HepG2 (cell line): ENCODE results near the gene CMTM4. TPM values are rescaled to one million over a fixed set of nuclear protein-coding genes. Genes with fewer than 3 reads are reported as not detected.

ENCODE experiments used
- AHR ChIP-seq: IDR thresholded peaks from 2 replicates; pipeline ENCODE4 v1.6.1; 2018; ENCODE audit warnings: missing genetic modification reagents, missing compliant biosample characterization
- BCL3 ChIP-seq: sonication (generic); formaldehyde crosslinking; IDR thresholded peaks from 2 replicates; pipeline ENCODE4 v1.5.1; 2020; ENCODE audit warnings: mild to moderate bottlenecking, missing genetic modification reagents, moderate library complexity
- HNF1A ChIP-seq, 2 experiments: sonication (generic) in 1 of 2; formaldehyde crosslinking in 1 of 2; IDR thresholded peaks; 2 replicates each; pipeline versions ENCODE4 v1.4.0 to v1.6.1; 2016 to 2020; ENCODE audit warnings: borderline replicate concordance in 1 of 2, low read depth in 1 of 2, mild to moderate bottlenecking in 1 of 2, missing genetic modification reagents in 1 of 2
- HNRNPL ChIP-seq: fragments of 200-400 bp; formaldehyde crosslinking; IDR thresholded peaks from 2 replicates; pipeline ENCODE4 v1.6.1; 2017; ENCODE audit warnings: mild to moderate bottlenecking, low read depth, low read length
- MAX ChIP-seq: IDR thresholded peaks from 2 replicates; pipeline ENCODE4 v1.6.1; 2012; ENCODE audit warnings: inconsistent platforms
- NFAT5 ChIP-seq: sonication (generic); formaldehyde crosslinking; IDR thresholded peaks from 2 replicates; pipeline ENCODE4 v1.4.0; 2020; ENCODE audit warnings: missing genetic modification reagents
- NR2F1 ChIP-seq, 2 experiments: fragments of 450-650 bp in 1 of 2; formaldehyde crosslinking in 1 of 2; IDR thresholded peaks; 2 replicates each; pipeline versions ENCODE4 v1.5.0 to v1.6.1; 2016 to 2020; ENCODE audit warnings: mild to moderate bottlenecking in 1 of 2, missing compliant biosample characterization in 1 of 2, missing genetic modification reagents in 1 of 2, moderate library complexity in 1 of 2
- STAT5B ChIP-seq: sonication (generic); formaldehyde crosslinking; IDR thresholded peaks from 2 replicates; pipeline ENCODE4 v1.4.0; 2020; ENCODE audit warnings: missing genetic modification reagents
- ZBTB4 ChIP-seq: sonication (generic); formaldehyde crosslinking; IDR thresholded peaks from 2 replicates; pipeline ENCODE4 v1.4.0; 2020; ENCODE audit warnings: missing genetic modification reagents, mild to moderate bottlenecking, borderline replicate concordance
- ZNF143 ChIP-seq: sonication (generic); formaldehyde crosslinking; IDR thresholded peaks from 2 replicates; pipeline ENCODE4 v1.4.0; 2020; ENCODE audit warnings: missing genetic modification reagents
- ZNF878 ChIP-seq: sonication (generic); formaldehyde crosslinking; IDR thresholded peaks from 2 replicates; pipeline ENCODE4 v1.8.1; 2023; ENCODE audit warnings: mild to moderate bottlenecking, missing genetic modification reagents, moderate library complexity
- ZNF879 ChIP-seq: sonication (generic); formaldehyde crosslinking; IDR thresholded peaks from 2 replicates; pipeline ENCODE4 v1.8.1; 2023; ENCODE audit warnings: missing genetic modification reagents
- polyA plus RNA-seq, 8 experiments: library from polyadenylated mRNA; depleted of rRNA in 3 of 8; stranded (reverse) in 7 of 8; unstranded in 1 of 8; fragments of >200 nt; fragmentation: Illumina TruSeq in 4 of 8; extraction: Trizol in 4 of 8; gene quantifications; 2 replicates each; pipeline versions ENCODE4 v1.2.1 to v1.2.3, GENCODE V29; 2011 to 2016; ENCODE audit warnings: low read depth in 4 of 8, missing spikeins in 1 of 8, mixed read lengths in 1 of 8; ENCODE audit not compliant: insufficient read depth in 1 of 8
- total RNA-seq, 5 experiments: library from RNA; depleted of rRNA; stranded (reverse); fragments of >200 nt; fragmentation: Illumina TruSeq; extraction: Trizol; gene quantifications; 2 replicates each; pipeline ENCODE4 v1.2.3, GENCODE V29; 2016; ENCODE audit warnings: low read depth in 1 of 5

CMTM4 gene
- total and polyA plus RNA-seq, 2 of the 13 experiments (the other 11 are each of a cell fraction or from before 2014, with no cell fraction given): 32.0 to 36.3 TPM

GRCh38 chr16:66604376-66605176 lies 92.0 kb downstream of the CMTM4 start, which contains the start of gene CMTM3 (continued):
- TF ChIP-seq ZBTB4 (CRISPR knock-in tag) (no peak), AHR (CRISPR knock-in tag) (no peak), ZNF878 (CRISPR knock-in tag) (no peak), STAT5B (CRISPR knock-in tag) (no peak), HNRNPL (no peak), ZNF143 (CRISPR knock-in tag) (no peak; the same call in 1 of the 2 replicates), MAX (peak; percentile 49; the same call in 1 of the 2 replicates), NFAT5 (CRISPR knock-in tag) (no peak), BCL3 (CRISPR knock-in tag) (0 out of 2 replicates have a peak, but pooled peaks have one; percentile 47), ZNF879 (CRISPR knock-in tag) (no peak), NR2F1 (CRISPR knock-in tag; IDR thresholded peaks at IDR 0.05) (no peak), HNF1A (IDR thresholded peaks at IDR 0.05; ENCODE audit: low read depth) (no peak), HNF1A (CRISPR knock-in tag; IDR thresholded peaks at IDR 0.05; ENCODE audit: borderline replicate concordance) (0 out of 2 replicates have a peak, but pooled peaks have one; percentile 24)
